AG04449 (cell line): ENCODE data around the gene OR10J5.

ENCODE experiments used
- CTCF ChIA-PET: fragments of 350-600 bp; formaldehyde crosslinking; extraction: SDS; loops from one replicate; lab custom pipeline; 2021; ENCODE audit warnings: antibody characterized with exemption; lab: Yijun Ruan, JAX
- POLR2A ChIA-PET: fragments of 400-600, 350-600 bp; formaldehyde crosslinking; extraction: SDS; loops from one replicate; lab custom pipeline; 2020; ENCODE audit warnings: antibody characterized with exemption, inconsistent platforms; lab: Yijun Ruan, JAX
- DNase-seq: peaks from one replicate; pipeline ENCODE4 v3.0.0-alpha.2; 2010; ENCODE audit warnings: low read depth, low spot score
- H3K4me3 ChIP-seq: 2 replicates; pipeline ENCODE4 v1.5.1; 2011; ENCODE audit warnings: low read depth, mild to moderate bottlenecking, control low read depth, low read length
- CTCF ChIP-seq: IDR thresholded peaks from one replicate; pipeline ENCODE4 v1.5.1; 2011; ENCODE audit warnings: mild to moderate bottlenecking, moderate library complexity, low read length, control low read depth, inconsistent platforms; ENCODE audit not compliant: insufficient read depth; ENCODE audit errors: missing control alignments

The OR10J5 gene

GRCh38 chr1:159493354-159493753 is 42.5 kb downstream of the OR10J5 start:
- TF ChIP-seq CTCF = no peak
- ChIA-PET POLR2A (no interaction called here), CTCF (interaction anchor here (1.0 kb wide), 1 partner anchor 13 kb away, joined by 3 read pairs; no protein-coding TSS in a partner anchor)
- H3K4me3 ChIP-seq = no peak overlapping the region
- DNase-seq = no peak

- ChIA-PET CTCF (interaction anchor here (0.7 to 1.0 kb wide), 3 partner anchors 14 to 288 kb away, joined by 3 read pairs; partner anchors contain the start of gene DUSP23), POLR2A (no interaction called here)
- DNase-seq = peak; percentile 10
- no peak for TF ChIP-seq CTCF
- no peak overlapping the region for H3K4me3 ChIP-seq
These were observed 43.1 kb downstream of the OR10J5 start for GRCh38 chr1:159492575-159493323.
